Upper lobe of left lung (tissue), 6 donors: ENCODE measurements around the gene PSMB4. TPM values are rescaled to one million over a fixed set of nuclear protein-coding genes. Genes with fewer than 3 reads are reported as not detected.
"Not testable (repeated sequence)": the region's sequence is repeated elsewhere in the genome, so short reads cannot be mapped to it uniquely, and the experiment has no call there.

Source experiments
- ATAC-seq, 2 donors: fragments of 200-7000 bp; cut with Tn5 transposase; one replicate each; pipeline ENCODE4 v1.9.1; 2022; ENCODE audit warnings: mild to moderate bottlenecking in 2 of 2, moderate library complexity in 2 of 2; ENCODE audit not compliant: low FRiP score in 2 of 2
- DNase-seq, 2 donors: peaks; one replicate each; pipeline ENCODE4 v3.0.0-alpha.2; 2019 to 2020
- H3K27ac ChIP-seq, 4 donors: fragments of 200-600 bp; sonication (generic); one replicate each; pipeline ENCODE4 v1.5.1; 2016 to 2019
- H3K27me3 ChIP-seq, 4 donors: fragments of 200-600 bp; sonication (generic); one replicate each; pipeline ENCODE4 v1.5.1; 2017 to 2019
- H3K36me3 ChIP-seq, 4 donors: fragments of 200-600 bp; sonication (generic); one replicate each; pipeline ENCODE4 v1.5.1; 2016 to 2019
- H3K4me1 ChIP-seq, 4 donors: fragments of 200-600 bp; sonication (generic); one replicate each; pipeline ENCODE4 v1.5.1; 2018 to 2019
- H3K4me3 ChIP-seq, 4 donors: fragments of 200-600 bp; sonication (generic); one replicate each; pipeline ENCODE4 v1.5.1; 2017 to 2019; ENCODE audit warnings: mild to moderate bottlenecking in 2 of 4, moderate library complexity in 1 of 4
- H3K9me3 ChIP-seq, 4 donors: fragments of 200-600 bp; sonication (generic); one replicate each; pipeline ENCODE4 v1.5.1; 2018 to 2019
- CTCF ChIP-seq, 6 experiments: fragments of 450-650 bp in 4 of 6; fragments of 200-600 bp in 2 of 6; sonication (generic) in 2 of 6; IDR thresholded peaks; one replicate each; pipeline ENCODE4 v1.5.1; 2016 to 2019; ENCODE audit warnings: antibody characterized with exemption in 6 of 6
- EP300 ChIP-seq, 4 donors: sonication (generic); formaldehyde crosslinking; IDR thresholded peaks; one replicate each; pipeline ENCODE4 v1.5.1; 2017; ENCODE audit warnings: antibody characterized with exemption in 4 of 4, control low read depth in 2 of 4
- POLR2A ChIP-seq, 4 donors: fragments of 450-650 bp; IDR thresholded peaks; one replicate each; pipeline ENCODE4 v1.5.1; 2016 to 2017; ENCODE audit warnings: antibody characterized with exemption in 4 of 4, mild to moderate bottlenecking in 2 of 4
- POLR2AphosphoS5 ChIP-seq, 2 donors: sonication (generic); formaldehyde crosslinking; IDR thresholded peaks; one replicate each; pipeline ENCODE4 v1.5.1; 2017; ENCODE audit warnings: antibody characterized with exemption in 2 of 2
- WGBS, 2 donors: methylation state at CpG; one replicate each; pipeline ENCODE4 v1.1.5; 2017 to 2018; 5-methylcytosine and 5-hydroxymethylcytosine counted together
- total RNA-seq, 6 donors: library from RNA; depleted of rRNA in 4 of 6; stranded (reverse); fragments of >200 nt in 4 of 6; gene quantifications; one replicate each; pipeline versions ENCODE4 v1.1.0 to v1.2.1, GENCODE V29; 2016 to 2021
- donor health status: DM: no; HTN: no; CAD: no; lungs with moderate emphysema.
- donor health status: DM: no; HTN: yes; CAD: no; lungs with severe emphysema.

Gene PSMB4
- total RNA-seq, 6 donors from 2014 or later: 127 to 216 (median 179) TPM

- ATAC-seq: no peak
- peaks cover 26 to 76% (median 56%) of the 10 kb centered on the region in 4 donors for H3K36me3 ChIP-seq
- TF ChIP-seq CTCF (IDR thresholded peaks at IDR 0.05) (no peak), EP300 (IDR thresholded peaks at IDR 0.05) (no peak), POLR2AphosphoS5 (IDR thresholded peaks at IDR 0.05) (no peak), POLR2A (IDR thresholded peaks at IDR 0.05) (no peak)
- no peak overlapping the region for H3K4me3 ChIP-seq
- 92 to 99% methylated on average over 7 of the region's 7 CpGs for WGBS, 2 donors
- H3K4me1 ChIP-seq: no peaks in the 10 kb centered on the region
- no peaks in the 10 kb centered on the region for H3K27me3 ChIP-seq
- no peaks in the 10 kb centered on the region for H3K9me3 ChIP-seq
- no peak for DNase-seq
- no peak overlapping the region for H3K27ac ChIP-seq
Measured at GRCh38 chr1:151428068-151428467, 28.7 kb downstream of the PSMB4 start.

- H3K27ac ChIP-seq, DNase-seq, ATAC-seq, H3K4me3 ChIP-seq, H3K9me3 ChIP-seq, H3K27me3 ChIP-seq: not testable (repeated sequence)
- Histone ChIP-seq H3K4me1 (peaks cover 6 to 31% (median 14%) of the 10 kb centered on the region in 4 donors), H3K36me3 (peaks cover 4 to 25% (median 16%) of the 10 kb centered on the region in 4 donors)
- 87 to 99% methylated on average over 5 of the region's 5 CpGs for WGBS, 2 donors
Measured at GRCh38 chr1:151433827-151434226, 34.5 kb downstream of the PSMB4 start.

- peaks cover 0 to 17% (median 6%) of the 10 kb centered on the region in 4 donors for H3K36me3 ChIP-seq
- WGBS, 2 donors: 84 to 88% methylated on average over 3 of the region's 3 CpGs
- TF ChIP-seq EP300 (IDR thresholded peaks at IDR 0.05) (no peak), POLR2A (IDR thresholded peaks at IDR 0.05) (no peak), POLR2AphosphoS5 (IDR thresholded peaks at IDR 0.05) (no peak), CTCF (IDR thresholded peaks at IDR 0.05) (no peak)
- no peaks in the 10 kb centered on the region for H3K9me3 ChIP-seq
- H3K4me1 ChIP-seq: peaks cover 6 to 31% (median 14%) of the 10 kb centered on the region in 4 donors
- DNase-seq (no peak), ATAC-seq (no peak)
- H3K27me3 ChIP-seq: no peaks in the 10 kb centered on the region
- peak overlapping the region in 1 of 4 donors; percentile 2 for H3K27ac ChIP-seq
- H3K4me3 ChIP-seq: no peak overlapping the region
Measured at GRCh38 chr1:151435174-151435573, 35.8 kb downstream of the PSMB4 start.

GRCh38 chr1:151436985-151437384, 37.6 kb downstream of the PSMB4 start:
- DNase-seq: no peak

GRCh38 chr1:151437396-151437795, 38.0 kb downstream of the PSMB4 start:
- H3K27ac ChIP-seq, DNase-seq, H3K27me3 ChIP-seq, H3K4me3 ChIP-seq, ATAC-seq, H3K9me3 ChIP-seq: not testable (repeated sequence)
- peaks cover 6 to 31% (median 14%) of the 10 kb centered on the region in 4 donors for H3K4me1 ChIP-seq
- WGBS, 2 donors: 69 to 71% methylated on average over 8 of the region's 8 CpGs
- H3K36me3 ChIP-seq: peaks cover 0 to 29% (median 6%) of the 10 kb centered on the region in 4 donors

More at GRCh38 chr1:151436985-151437384, 37.6 kb downstream of the PSMB4 start:
- H3K36me3 ChIP-seq: peaks cover 0 to 29% (median 6%) of the 10 kb centered on the region in 4 donors
- no peak for ATAC-seq
- H3K9me3 ChIP-seq: no peaks in the 10 kb centered on the region
- no peaks in the 10 kb centered on the region for H3K27me3 ChIP-seq
- 66 to 72% methylated on average over 5 to 6 of the region's 6 CpGs for WGBS, 2 donors
- H3K4me3 ChIP-seq: no peak overlapping the region
- peaks cover 6 to 31% (median 14%) of the 10 kb centered on the region in 4 donors for H3K4me1 ChIP-seq
- no peak overlapping the region for H3K27ac ChIP-seq
- TF ChIP-seq CTCF (IDR thresholded peaks at IDR 0.05) (no peak), POLR2AphosphoS5 (IDR thresholded peaks at IDR 0.05) (no peak)
